Measurements from ENCODE around the gene NPHP4. TPM values are rescaled to one million over a fixed set of nuclear protein-coding genes. Genes with fewer than 3 reads are reported as not detected.

NPHP4 gene
- polyA plus RNA-seq, 1 of the 3 experiments (the other 2 are of a cell fraction): 7.0 TPM

DNA sequence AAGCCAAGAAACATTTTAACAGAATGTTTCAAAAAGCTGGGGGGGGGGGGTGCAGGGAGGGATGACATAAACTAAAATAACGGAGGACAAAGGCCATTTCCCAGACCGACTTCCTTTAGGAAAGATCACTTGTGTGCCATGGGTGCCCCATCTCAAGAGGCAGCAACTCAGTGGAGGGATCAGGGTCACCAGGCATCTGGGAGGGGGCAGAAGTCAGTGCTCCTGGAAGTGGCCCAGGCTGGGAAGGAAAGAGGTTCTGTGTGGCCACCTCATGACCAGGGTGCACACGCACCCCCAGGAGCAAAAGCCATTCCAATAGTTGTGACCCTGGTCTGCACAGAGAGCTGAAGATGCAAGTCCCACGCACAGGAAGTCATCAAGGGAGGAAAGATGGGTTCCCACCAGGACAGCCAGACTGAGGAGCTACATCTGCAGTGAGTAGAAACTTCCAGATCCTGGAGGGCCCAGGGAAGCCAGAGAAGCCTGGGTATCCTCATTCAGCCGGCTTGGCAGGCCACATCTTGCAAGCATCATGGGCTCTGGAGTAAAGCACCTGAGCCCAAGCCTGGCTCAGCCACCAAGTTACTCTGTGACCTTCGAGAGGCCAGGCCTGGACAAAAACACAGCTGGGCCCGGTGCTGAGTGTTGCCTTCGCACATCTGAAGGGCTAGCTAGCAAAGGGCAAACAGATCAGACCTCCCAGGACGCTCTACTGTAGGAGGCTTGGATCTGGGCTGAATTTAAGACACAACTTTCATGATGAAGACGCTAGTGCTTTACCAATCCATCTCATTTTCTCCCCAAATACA is 36.0 kb downstream of the NPHP4 start:
- no peak overlapping the region for H3K27ac ChIP-seq (ENCODE audit: low read depth in 2 of 2, low read length in 1 of 2)
- H3F3A ChIP-seq (replicated peaks; ENCODE audit: insufficient read depth): no peaks in the 10 kb centered on the region
- H3K27me3 ChIP-seq (ENCODE audit: insufficient read depth): no peaks in the 10 kb centered on the region
- TF ChIP-seq MAX (IDR thresholded peaks at IDR 0.05; ENCODE audit: low read depth) (no peak), REST (IDR thresholded peaks at IDR 0.05; ENCODE audit: low read depth, low read length) (no peak), TEAD4 (IDR thresholded peaks at IDR 0.05; ENCODE audit: borderline replicate concordance, insufficient read depth) (no peak), NRF1 (IDR thresholded peaks at IDR 0.05; ENCODE audit: low read depth, low read length) (no peak), TAF1 (IDR thresholded peaks at IDR 0.05; ENCODE audit: borderline replicate concordance, low read depth, low read length) (no peak), FOSL2 (IDR thresholded peaks at IDR 0.05; ENCODE audit: borderline replicate concordance, low read depth) (no peak), GABPA (IDR thresholded peaks at IDR 0.05; ENCODE audit: low read depth) (no peak), EP300 (IDR thresholded peaks at IDR 0.05; ENCODE audit: borderline replicate concordance in 1 of 2, low read depth in 1 of 2, low read length in 1 of 2) (no peak), USF1 (IDR thresholded peaks at IDR 0.05; ENCODE audit: borderline replicate concordance, low read depth) (no peak), RFX5 (IDR thresholded peaks at IDR 0.05; ENCODE audit: low read length) (no peak), RCOR1 (IDR thresholded peaks at IDR 0.05; ENCODE audit: low read length) (no peak), USF2 (IDR thresholded peaks at IDR 0.05; ENCODE audit: borderline replicate concordance, low read depth, low read length) (no peak), YY1 (IDR thresholded peaks at IDR 0.05; ENCODE audit: low read depth) (no peak), CHD2 (IDR thresholded peaks at IDR 0.05; ENCODE audit: low read length, partially characterized antibody) (no peak), FOXJ3 (CRISPR knock-in tag; IDR thresholded peaks at IDR 0.05) (no peak)
- TF ChIP-seq, protein P1, sequence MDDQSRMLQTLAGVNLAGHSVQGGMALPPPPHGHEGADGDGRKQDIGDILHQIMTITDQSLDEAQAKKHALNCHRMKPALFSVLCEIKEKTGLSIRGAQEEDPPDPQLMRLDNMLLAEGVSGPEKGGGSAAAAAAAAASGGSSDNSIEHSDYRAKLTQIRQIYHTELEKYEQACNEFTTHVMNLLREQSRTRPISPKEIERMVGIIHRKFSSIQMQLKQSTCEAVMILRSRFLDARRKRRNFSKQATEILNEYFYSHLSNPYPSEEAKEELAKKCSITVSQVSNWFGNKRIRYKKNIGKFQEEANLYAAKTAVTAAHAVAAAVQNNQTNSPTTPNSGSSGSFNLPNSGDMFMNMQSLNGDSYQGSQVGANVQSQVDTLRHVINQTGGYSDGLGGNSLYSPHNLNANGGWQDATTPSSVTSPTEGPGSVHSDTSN (IDR thresholded peaks at IDR 0.05): no peak
- TF ChIP-seq, protein P2, sequence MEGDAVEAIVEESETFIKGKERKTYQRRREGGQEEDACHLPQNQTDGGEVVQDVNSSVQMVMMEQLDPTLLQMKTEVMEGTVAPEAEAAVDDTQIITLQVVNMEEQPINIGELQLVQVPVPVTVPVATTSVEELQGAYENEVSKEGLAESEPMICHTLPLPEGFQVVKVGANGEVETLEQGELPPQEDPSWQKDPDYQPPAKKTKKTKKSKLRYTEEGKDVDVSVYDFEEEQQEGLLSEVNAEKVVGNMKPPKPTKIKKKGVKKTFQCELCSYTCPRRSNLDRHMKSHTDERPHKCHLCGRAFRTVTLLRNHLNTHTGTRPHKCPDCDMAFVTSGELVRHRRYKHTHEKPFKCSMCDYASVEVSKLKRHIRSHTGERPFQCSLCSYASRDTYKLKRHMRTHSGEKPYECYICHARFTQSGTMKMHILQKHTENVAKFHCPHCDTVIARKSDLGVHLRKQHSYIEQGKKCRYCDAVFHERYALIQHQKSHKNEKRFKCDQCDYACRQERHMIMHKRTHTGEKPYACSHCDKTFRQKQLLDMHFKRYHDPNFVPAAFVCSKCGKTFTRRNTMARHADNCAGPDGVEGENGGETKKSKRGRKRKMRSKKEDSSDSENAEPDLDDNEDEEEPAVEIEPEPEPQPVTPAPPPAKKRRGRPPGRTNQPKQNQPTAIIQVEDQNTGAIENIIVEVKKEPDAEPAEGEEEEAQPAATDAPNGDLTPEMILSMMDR (IDR thresholded peaks at IDR 0.05): no peak
- ChIA-PET CTCF (interaction anchor here (2.6 kb wide), 1 partner anchor 19 kb away, joined by 12 read pairs; no protein-coding TSS in a partner anchor), POLR2A (no interaction called here)
- DNase-seq: no peak
- peaks cover 0 to 7% of the 10 kb centered on the region in 2 experiments; a peak in 1 of 4 replicates for H3K4me1 ChIP-seq (ENCODE audit: control insufficient read depth in 1 of 2, insufficient read depth in 2 of 2, low read depth in 1 of 2, low read length in 1 of 2)
- no peak overlapping the region for H2AFZ ChIP-seq (ENCODE audit: low read depth)
- peaks cover 0 to 17% of the 10 kb centered on the region in 2 experiments for H3K36me3 ChIP-seq (replicated peaks in 1 of 2; ENCODE audit: control insufficient read depth in 1 of 2, insufficient read depth in 2 of 2, low read length in 1 of 2)
- H3K4me3 ChIP-seq (ENCODE audit: low read depth in 2 of 2, low read length in 1 of 2): no peak overlapping the region
- no peaks in the 10 kb centered on the region for H4K20me1 ChIP-seq (ENCODE audit: insufficient read depth)
- H3K9me2 ChIP-seq: no peaks in the 10 kb centered on the region
- H3K9ac ChIP-seq: no peak overlapping the region
- no peak overlapping the region for H3K4me2 ChIP-seq
- no peaks in the 10 kb centered on the region for H3K79me2 ChIP-seq (ENCODE audit: insufficient read depth)
- WGBS (ENCODE audit: low lambda C conversion rate): 79% methylated on average over 4 of the region's 10 CpGs
- H3K9me3 ChIP-seq: no peaks in the 10 kb centered on the region
